Activated T-cell treated with anti-CD3 and anti-CD28 coated beads, Interleukin-2, amount 50 U/mL, for 72 hours (primary cell): ENCODE data around the gene ADCY4. TPM values are rescaled to one million over a fixed set of nuclear protein-coding genes. Genes with fewer than 3 reads are reported as not detected.
"Not testable (repeated sequence)": the region's sequence is repeated elsewhere in the genome, so short reads cannot be mapped to it uniquely, and the experiment has no call there.

ENCODE experiments used
- ATAC-seq, 2 donors: fragments of 150-1000 bp; cut with Tn5 transposase; replicated peaks in 1 of 2; 2 replicates each; pipeline ENCODE4 v1.10.0; 2021; ENCODE audit warnings: moderate library complexity in 2 of 2, mild to moderate bottlenecking in 1 of 2
- DNase-seq, 2 donors: peaks; one replicate each; pipeline ENCODE4 v3.0.0; 2021 to 2022; ENCODE audit warnings: mixed read lengths in 1 of 2
- H3K27ac Mint-ChIP-seq: one replicate; pipeline ENCODE4 v1.8.0; 2022; ENCODE audit warnings: mild to moderate bottlenecking, moderate library complexity, mixed read lengths
- H3K27me3 Mint-ChIP-seq: one replicate; pipeline ENCODE4 v1.8.0; 2022; ENCODE audit warnings: low read depth, mixed read lengths
- H3K36me3 Mint-ChIP-seq, 2 donors: one replicate each; pipeline ENCODE4 v1.8.0; 2022; ENCODE audit warnings: mixed read lengths in 2 of 2, mild to moderate bottlenecking in 1 of 2; ENCODE audit not compliant: insufficient read depth in 2 of 2
- H3K4me1 Mint-ChIP-seq: one replicate; pipeline ENCODE4 v1.8.0; 2022; ENCODE audit warnings: low read depth, mixed read lengths
- H3K4me3 Mint-ChIP-seq, 2 donors: one replicate each; pipeline ENCODE4 v1.8.0; 2022; ENCODE audit warnings: mild to moderate bottlenecking in 2 of 2, mixed read lengths in 2 of 2, moderate library complexity in 2 of 2
- H3K9me3 Mint-ChIP-seq, 2 donors: one replicate each; pipeline ENCODE4 v1.8.0; 2022; ENCODE audit warnings: mixed read lengths in 2 of 2
- total RNA-seq, 2 donors: library from RNA; stranded (reverse); gene quantifications; one replicate each; pipeline ENCODE4 v1.2.3, GENCODE V29; 2022

Gene ADCY4
- total RNA-seq, 2 donors from 2014 or later: 4.6 to 6.9 TPM

- H3K9me3 Mint-ChIP-seq, H3K27ac Mint-ChIP-seq, DNase-seq, H3K36me3 Mint-ChIP-seq, ATAC-seq, H3K4me3 Mint-ChIP-seq: not testable (repeated sequence)
- peaks cover 15% of the 10 kb centered on the region for H3K27me3 Mint-ChIP-seq
- peaks cover 31% of the 10 kb centered on the region for H3K4me1 Mint-ChIP-seq
Observed at GRCh38 chr14:24327914-24328313, 7.0 kb downstream of the ADCY4 start.

- Mint-ChIP-seq H3K4me3 (no peak overlapping the region), H3K4me1 (peaks cover 28% of the 10 kb centered on the region), H3K27ac (no peak overlapping the region), H3K36me3 (no peaks in the 10 kb centered on the region), H3K27me3 (peaks cover 11% of the 10 kb centered on the region), H3K9me3 (no peaks in the 10 kb centered on the region)
- ATAC-seq (no peak), DNase-seq (no peak)
Observed at GRCh38 chr14:24327303-24327702, 7.6 kb downstream of the ADCY4 start.

- DNase-seq: no peak
- Mint-ChIP-seq H3K4me1 (peaks cover 22% of the 10 kb centered on the region), H3K27me3 (peaks cover 2% of the 10 kb centered on the region), H3K4me3 (no peak overlapping the region), H3K9me3 (no peaks in the 10 kb centered on the region), H3K27ac (no peak overlapping the region), H3K36me3 (no peaks in the 10 kb centered on the region)
- no peak for ATAC-seq
Observed at GRCh38 chr14:24325963-24326362, 8.9 kb downstream of the ADCY4 start.

- H3K4me1 Mint-ChIP-seq: peaks cover 21% of the 10 kb centered on the region
- no peaks in the 10 kb centered on the region for H3K9me3 Mint-ChIP-seq
- no peaks in the 10 kb centered on the region for H3K27me3 Mint-ChIP-seq
- no peak overlapping the region for H3K4me3 Mint-ChIP-seq
- no peak overlapping the region for H3K27ac Mint-ChIP-seq
- H3K36me3 Mint-ChIP-seq: no peaks in the 10 kb centered on the region
- no peak for ATAC-seq
- DNase-seq: no peak
Observed at GRCh38 chr14:24325041-24325530, 9.8 kb downstream of the ADCY4 start.

- H3K27me3 Mint-ChIP-seq: peaks cover 6% of the 10 kb centered on the region
- DNase-seq (no peak), ATAC-seq (no peak)
- no peaks in the 10 kb centered on the region for H3K9me3 Mint-ChIP-seq
- H3K4me1 Mint-ChIP-seq: peaks cover 11% of the 10 kb centered on the region
- no peak overlapping the region for H3K4me3 Mint-ChIP-seq
- H3K36me3 Mint-ChIP-seq: no peaks in the 10 kb centered on the region
- H3K27ac Mint-ChIP-seq: no peak overlapping the region
Observed at GRCh38 chr14:24324024-24324423, 10.8 kb downstream of the ADCY4 start.

GRCh38 chr14:24323341-24323740 lies 11.5 kb downstream of the ADCY4 start:
- peaks cover 6% of the 10 kb centered on the region for H3K4me1 Mint-ChIP-seq
- H3K36me3 Mint-ChIP-seq: no peaks in the 10 kb centered on the region
- H3K27ac Mint-ChIP-seq: no peak overlapping the region
- no peak overlapping the region for H3K4me3 Mint-ChIP-seq
- ATAC-seq (no peak), DNase-seq (no peak)
- no peaks in the 10 kb centered on the region for H3K9me3 Mint-ChIP-seq
- H3K27me3 Mint-ChIP-seq: peaks cover 6% of the 10 kb centered on the region

- H3K4me3 Mint-ChIP-seq: no peak overlapping the region
Observed at GRCh38 chr14:24322672-24323071, 12.2 kb downstream of the ADCY4 start.

GRCh38 chr14:24321212-24321975 lies 13.5 kb downstream of the ADCY4 start:
- Mint-ChIP-seq H3K36me3 (no peaks in the 10 kb centered on the region), H3K27ac (no peak overlapping the region), H3K4me1 (peaks cover 15% of the 10 kb centered on the region), H3K4me3 (no peak overlapping the region), H3K9me3 (no peaks in the 10 kb centered on the region), H3K27me3 (peaks cover 6% of the 10 kb centered on the region)
- ATAC-seq (no peak), DNase-seq (no peak)

More at GRCh38 chr14:24322672-24323071, 12.2 kb downstream of the ADCY4 start:
- H3K36me3 Mint-ChIP-seq: no peaks in the 10 kb centered on the region
- H3K27me3 Mint-ChIP-seq: peaks cover 6% of the 10 kb centered on the region
- ATAC-seq (no peak), DNase-seq (no peak)
- H3K4me1 Mint-ChIP-seq: peaks cover 9% of the 10 kb centered on the region
- H3K9me3 Mint-ChIP-seq: no peaks in the 10 kb centered on the region
- no peak overlapping the region for H3K27ac Mint-ChIP-seq

- H3K9me3 Mint-ChIP-seq: no peaks in the 10 kb centered on the region
- DNase-seq (no peak), ATAC-seq (peak in 1 of 2 donors; percentile 50)
- peaks cover 0 to 4% of the 10 kb centered on the region in 2 donors for H3K36me3 Mint-ChIP-seq
- H3K27me3 Mint-ChIP-seq: peaks cover 6% of the 10 kb centered on the region
- peaks cover 45% of the 10 kb centered on the region for H3K4me1 Mint-ChIP-seq
- peak overlapping the region in 1 of 2 donors; percentile 40 for H3K4me3 Mint-ChIP-seq
- H3K27ac Mint-ChIP-seq: peak overlapping the region; percentile 16
Observed at GRCh38 chr14:24317141-24317928, 17.5 kb downstream of the ADCY4 start.

- peaks cover 6% of the 10 kb centered on the region for H3K27me3 Mint-ChIP-seq
- H3K4me3 Mint-ChIP-seq: no peak overlapping the region
- H3K36me3 Mint-ChIP-seq: peaks cover 0 to 4% of the 10 kb centered on the region in 2 donors
- H3K27ac Mint-ChIP-seq: no peak overlapping the region
- peaks cover 53% of the 10 kb centered on the region for H3K4me1 Mint-ChIP-seq
- ATAC-seq (no peak), DNase-seq (no peak)
- H3K9me3 Mint-ChIP-seq: no peaks in the 10 kb centered on the region
Observed at GRCh38 chr14:24316597-24316950, 18.3 kb downstream of the ADCY4 start.

- Mint-ChIP-seq H3K4me3 (no peak overlapping the region), H3K4me1 (peaks cover 56% of the 10 kb centered on the region), H3K27ac (no peak overlapping the region)
Observed at GRCh38 chr14:24315807-24316596, 18.9 kb downstream of the ADCY4 start.

GRCh38 chr14:24315243-24315806 lies 19.5 kb downstream of the ADCY4 start:
- DNase-seq (no peak), ATAC-seq (no peak)
- Mint-ChIP-seq H3K4me1 (peaks cover 57% of the 10 kb centered on the region), H3K27ac (no peak overlapping the region), H3K4me3 (no peak overlapping the region), H3K9me3 (no peaks in the 10 kb centered on the region), H3K36me3 (peaks cover 0 to 4% of the 10 kb centered on the region in 2 donors), H3K27me3 (peaks cover 6% of the 10 kb centered on the region)

More at GRCh38 chr14:24315807-24316596, 18.9 kb downstream of the ADCY4 start:
- Mint-ChIP-seq H3K36me3 (peaks cover 0 to 4% of the 10 kb centered on the region in 2 donors), H3K27me3 (peaks cover 6% of the 10 kb centered on the region), H3K9me3 (no peaks in the 10 kb centered on the region)
- ATAC-seq (no peak), DNase-seq (no peak)
